HG02970 (cell line): ENCODE results near the gene ARMC9.
"Not testable (repeated sequence)": the region's sequence is repeated elsewhere in the genome, so short reads cannot be mapped to it uniquely, and the experiment has no call there.

ENCODE experiments used
- ATAC-seq: cut with Tn5 transposase; IDR thresholded peaks from one replicate; pipeline ENCODE4 v1.9.1; 2021; ENCODE audit warnings: mild to moderate bottlenecking, moderate library complexity, moderate number of reproducible peaks; ENCODE audit not compliant: unreplicated experiment, low FRiP score

ARMC9 gene

DNA sequence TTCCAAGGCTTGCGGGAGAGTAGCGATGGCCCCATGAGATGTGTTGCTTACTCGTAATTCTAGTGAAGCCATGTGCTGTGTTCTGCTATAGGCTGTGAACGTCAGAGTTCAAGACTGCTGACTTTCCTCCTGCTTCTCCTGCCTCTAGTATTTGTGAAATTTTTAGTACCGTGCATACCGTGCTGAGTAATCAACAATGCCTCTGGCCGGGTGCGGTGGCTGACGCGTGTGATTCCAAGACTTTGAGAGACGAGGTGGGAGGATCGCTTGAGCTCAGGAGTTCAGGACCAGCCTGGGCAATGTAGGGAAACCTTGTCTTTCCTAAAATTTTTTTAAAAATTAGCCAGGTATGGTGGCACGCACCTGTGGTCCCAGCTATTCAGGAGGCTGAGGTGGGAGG lies 137.2 kb downstream of the ARMC9 start:
- ATAC-seq: no peak

DNA sequence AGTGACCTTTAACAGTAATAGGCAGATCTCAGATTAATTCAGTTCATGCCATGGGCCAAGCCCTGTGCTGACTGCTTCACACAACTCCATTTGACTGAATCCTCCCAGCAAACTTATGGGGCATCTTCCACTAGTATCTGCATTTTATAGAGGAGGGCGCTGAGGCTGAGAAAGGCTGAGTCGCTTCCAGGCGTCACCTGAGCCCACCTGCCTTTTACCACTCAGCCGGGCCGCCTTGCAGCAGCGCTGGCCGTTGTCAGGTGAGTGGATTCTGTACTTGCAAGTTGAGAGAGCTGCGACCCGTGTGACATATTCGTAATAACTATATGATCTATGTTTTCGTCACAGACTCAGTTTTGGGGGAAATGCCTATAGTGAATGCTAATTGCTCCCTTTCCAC lies 137.8 kb downstream of the ARMC9 start:
- no peak for ATAC-seq

DNA sequence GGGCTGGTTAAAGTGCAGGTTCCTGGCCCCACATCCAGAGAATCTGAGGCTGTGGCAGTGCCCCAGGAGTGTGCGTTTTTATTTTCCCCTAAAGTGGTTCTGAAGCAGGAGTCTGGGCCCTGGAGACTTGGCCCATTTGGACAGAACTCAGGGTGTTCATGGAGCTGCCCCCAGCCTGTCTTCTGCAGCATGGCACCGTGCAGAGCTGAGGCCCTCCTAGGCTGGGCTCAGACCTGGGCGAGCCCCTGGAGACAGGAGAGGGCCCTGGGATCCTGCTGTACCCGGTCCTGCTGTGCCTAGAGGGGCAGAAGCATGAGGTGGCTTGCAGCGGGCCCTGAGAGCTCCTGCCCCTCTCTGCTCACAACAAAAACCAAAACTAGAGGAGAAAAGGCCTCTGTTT lies 138.3 kb downstream of the ARMC9 start:
- no peak for ATAC-seq

GRCh38 chr2:231337807-231338759 lies 139.7 kb downstream of the ARMC9 start:
- no peak for ATAC-seq

- ATAC-seq: no peak
Measured at GRCh38 chr2:231339316-231339715, 140.9 kb downstream of the ARMC9 start.

GRCh38 chr2:231341100-231341499 lies 142.7 kb downstream of the ARMC9 start:
- ATAC-seq: no peak

DNA sequence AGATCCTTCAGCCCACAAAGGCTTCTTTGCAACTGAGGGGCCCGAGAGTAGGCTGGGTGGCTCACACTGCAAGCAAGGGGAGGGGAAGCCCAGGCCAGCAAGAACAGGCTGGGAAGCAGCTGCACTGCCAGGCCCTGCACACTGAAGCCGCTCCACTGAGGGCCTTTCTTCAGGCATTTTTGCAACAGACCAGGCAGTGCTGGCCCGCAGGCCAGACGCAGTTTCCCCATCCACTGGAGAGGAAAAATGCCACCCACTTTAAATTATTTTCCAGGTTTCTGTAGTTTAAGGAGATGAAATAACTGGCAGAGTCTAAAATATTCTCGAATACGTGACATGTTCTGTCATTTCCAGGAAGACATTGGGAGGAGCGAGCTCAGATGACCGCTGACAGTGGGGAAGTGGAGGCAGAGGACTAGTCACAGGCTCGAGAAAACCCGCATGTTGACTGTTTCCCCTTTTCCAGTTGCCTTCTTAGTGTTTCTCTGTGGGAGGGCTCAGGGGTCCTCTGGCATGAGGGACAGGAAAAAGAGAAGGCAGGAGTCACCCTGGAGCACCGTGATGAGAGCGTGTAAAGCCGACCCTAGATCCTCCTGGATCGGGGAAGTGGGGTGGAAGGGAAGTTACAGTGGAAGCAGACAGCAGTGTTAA lies 143.8 kb downstream of the ARMC9 start:
- no peak for ATAC-seq

GRCh38 chr2:231343006-231343710 lies 144.7 kb downstream of the ARMC9 start:
- no peak for ATAC-seq

DNA sequence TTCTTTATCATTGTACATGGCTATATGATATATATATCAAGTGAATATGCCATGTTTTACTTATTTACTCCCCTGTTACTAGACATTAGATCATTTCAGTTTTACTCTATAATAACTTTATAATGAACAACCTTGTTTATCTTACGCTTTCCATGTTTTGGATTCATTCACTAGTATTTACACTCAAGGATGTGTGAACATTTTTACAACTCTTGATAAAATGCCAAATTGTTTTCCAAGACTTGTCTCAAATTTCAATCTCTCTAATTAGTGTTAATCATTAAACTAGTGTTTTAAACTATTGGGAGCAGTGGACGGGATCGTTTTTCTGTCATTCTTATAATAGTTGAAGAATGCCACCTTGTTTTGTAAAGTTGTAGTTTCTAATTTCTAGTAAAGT lies 145.6 kb downstream of the ARMC9 start:
- ATAC-seq: no peak

GRCh38 chr2:231344851-231345250 lies 146.4 kb downstream of the ARMC9 start:
- ATAC-seq: no peak

DNA sequence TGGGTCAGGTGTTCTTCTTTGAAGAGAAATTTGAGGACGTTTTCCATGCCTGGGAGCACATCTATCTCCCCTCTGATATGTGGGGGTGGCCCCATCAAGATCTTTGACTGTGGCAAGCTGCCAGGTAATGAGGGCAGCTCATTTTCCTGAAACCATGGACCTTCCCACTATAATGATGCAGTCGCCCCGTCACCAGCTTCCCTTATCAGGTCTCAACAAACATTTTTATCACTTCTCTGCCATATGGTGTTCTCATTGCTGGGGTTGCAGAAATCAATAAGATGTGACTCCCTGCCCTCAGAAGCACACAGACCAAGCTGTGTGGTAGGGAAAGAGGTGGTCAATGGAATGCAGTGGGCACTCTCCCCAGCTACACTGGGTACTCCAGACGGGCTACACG lies 148.7 kb downstream of the ARMC9 start:
- no peak for ATAC-seq

GRCh38 chr2:231347638-231348037 lies 149.2 kb downstream of the ARMC9 start:
- no peak for ATAC-seq

GRCh38 chr2:231348173-231348572 lies 149.7 kb downstream of the ARMC9 start:
- ATAC-seq: no peak

GRCh38 chr2:231348704-231349373 lies 150.4 kb downstream of the ARMC9 start:
- no peak for ATAC-seq

- ATAC-seq: not testable (repeated sequence)
Measured at GRCh38 chr2:231349374-231349735, 150.9 kb downstream of the ARMC9 start.

- ATAC-seq: no peak
Measured at GRCh38 chr2:231351648-231352047, 153.2 kb downstream of the ARMC9 start.

GRCh38 chr2:231353469-231353868 lies 155.0 kb downstream of the ARMC9 start:
- no peak for ATAC-seq

DNA sequence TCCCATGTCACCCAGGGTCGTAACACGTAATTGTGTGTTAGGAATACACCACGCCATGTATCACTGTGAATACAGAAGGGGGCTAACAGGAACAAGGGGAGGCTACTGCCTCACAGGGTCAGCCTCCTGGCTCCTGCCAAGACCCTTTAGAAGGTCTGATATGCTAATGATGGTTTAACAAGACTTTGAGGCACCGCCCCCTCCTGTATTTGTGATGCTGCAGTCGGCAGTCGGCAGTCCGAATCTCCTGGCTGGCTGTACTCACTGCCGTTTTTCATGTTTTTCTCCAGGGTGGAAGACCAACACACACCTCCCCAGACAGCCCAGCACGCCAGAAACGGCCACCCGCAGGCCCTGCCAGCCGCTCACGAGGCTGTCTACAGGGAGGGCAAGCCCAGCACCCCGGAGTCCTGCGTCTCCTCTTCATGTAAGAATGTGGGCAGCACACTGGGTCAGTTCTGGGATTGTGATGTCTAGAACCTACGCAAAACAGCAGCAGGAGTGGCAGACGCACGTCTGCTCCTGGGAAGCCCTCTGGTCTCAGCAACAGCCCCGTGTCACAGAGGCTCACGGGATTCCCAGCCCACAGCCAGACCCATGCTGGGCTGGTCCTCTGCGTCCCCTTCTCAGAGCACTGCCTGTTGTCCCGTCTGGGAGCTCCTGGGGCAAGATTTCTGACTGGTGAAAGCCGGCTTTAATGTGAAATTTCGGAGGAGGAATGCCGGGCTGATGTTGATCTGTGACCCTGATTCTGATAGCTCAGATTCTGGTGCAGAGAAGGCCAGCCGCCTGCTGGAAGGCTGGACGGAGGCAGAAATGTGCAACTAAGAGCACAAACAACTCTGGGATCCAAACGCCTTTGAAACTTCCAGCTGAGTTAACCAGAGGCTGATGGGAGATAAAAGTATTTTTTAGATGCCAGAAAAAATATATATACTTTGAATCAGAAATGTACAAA lies 157.4 kb downstream of the ARMC9 start:
- no peak for ATAC-seq

DNA sequence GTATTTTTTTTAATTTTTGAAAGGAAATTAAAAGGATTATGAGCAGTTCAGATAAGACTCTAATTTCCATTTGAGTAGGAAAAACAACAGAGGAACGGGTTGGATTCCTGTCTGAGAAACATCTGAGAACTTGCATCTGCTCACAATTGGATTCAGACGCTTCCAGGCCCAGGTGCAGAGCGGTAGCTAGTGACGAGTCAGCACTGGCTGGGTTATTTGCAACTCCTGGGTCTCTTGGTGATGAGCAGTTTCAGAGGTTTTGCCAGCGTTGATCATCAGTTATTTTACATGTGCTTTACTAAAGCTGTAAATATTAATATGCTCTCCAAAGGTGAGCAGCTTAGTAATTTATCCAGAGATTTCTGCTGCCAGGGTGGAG lies 158.0 kb downstream of the ARMC9 start:
- ATAC-seq: no peak

- ATAC-seq: no peak
Measured at GRCh38 chr2:231357048-231357447, 158.6 kb downstream of the ARMC9 start.
